GM21528 (cell line): ENCODE measurements around the gene OSBP2.
"Not testable (repeated sequence)": the region's sequence is repeated elsewhere in the genome, so short reads cannot be mapped to it uniquely, and the experiment has no call there.

Experiments
- ATAC-seq: cut with Tn5 transposase; IDR thresholded peaks from one replicate; pipeline ENCODE4 v1.9.1; 2021; ENCODE audit warnings: mild to moderate bottlenecking, moderate library complexity; ENCODE audit not compliant: unreplicated experiment, low FRiP score

The OSBP2 gene

GRCh38 chr22:30754521-30754920 lies 59.8 kb downstream of the OSBP2 start:
- no peak for ATAC-seq

- no peak for ATAC-seq
Observed at GRCh38 chr22:30754971-30755758, 60.5 kb downstream of the OSBP2 start.

- ATAC-seq: no peak
Observed at GRCh38 chr22:30755759-30756124, 61.1 kb downstream of the OSBP2 start.

- no peak for ATAC-seq
Observed at GRCh38 chr22:30763815-30764673, 69.4 kb downstream of the OSBP2 start.

GRCh38 chr22:30767661-30768060 lies 73.0 kb downstream of the OSBP2 start:
- no peak for ATAC-seq

GRCh38 chr22:30770716-30771115 lies 76.0 kb downstream of the OSBP2 start:
- no peak for ATAC-seq

- no peak for ATAC-seq
Observed at GRCh38 chr22:30773919-30774318, 79.2 kb downstream of the OSBP2 start.

- no peak for ATAC-seq
Observed at GRCh38 chr22:30774566-30774965, 79.9 kb downstream of the OSBP2 start.

- no peak for ATAC-seq
Observed at GRCh38 chr22:30776476-30776875, 81.8 kb downstream of the OSBP2 start.

GRCh38 chr22:30777146-30777545 lies 82.5 kb downstream of the OSBP2 start:
- ATAC-seq: not testable (repeated sequence)

- no peak for ATAC-seq
Observed at GRCh38 chr22:30777587-30777986, 82.9 kb downstream of the OSBP2 start.

GRCh38 chr22:30778261-30778660 lies 83.6 kb downstream of the OSBP2 start:
- no peak for ATAC-seq

GRCh38 chr22:30780026-30780425 lies 85.4 kb downstream of the OSBP2 start:
- ATAC-seq: no peak

- ATAC-seq: no peak
Observed at GRCh38 chr22:30781271-30781875, 86.7 kb downstream of the OSBP2 start.

- ATAC-seq: no peak
Observed at GRCh38 chr22:30782613-30783012, 87.9 kb downstream of the OSBP2 start.

- ATAC-seq: no peak
Observed at GRCh38 chr22:30783021-30783420, 88.3 kb downstream of the OSBP2 start.

- no peak for ATAC-seq
Observed at GRCh38 chr22:30785527-30785926, 90.9 kb downstream of the OSBP2 start.

- no peak for ATAC-seq
Observed at GRCh38 chr22:30790366-30790765, 95.7 kb downstream of the OSBP2 start.

GRCh38 chr22:30792456-30792855 lies 97.8 kb downstream of the OSBP2 start:
- ATAC-seq: no peak

- ATAC-seq: no peak
Observed at GRCh38 chr22:30795118-30795517, 100.4 kb downstream of the OSBP2 start.

- no peak for ATAC-seq
Observed at GRCh38 chr22:30801695-30802094, 107.0 kb downstream of the OSBP2 start.
